ENCODE results near the gene PROCR.

DNA sequence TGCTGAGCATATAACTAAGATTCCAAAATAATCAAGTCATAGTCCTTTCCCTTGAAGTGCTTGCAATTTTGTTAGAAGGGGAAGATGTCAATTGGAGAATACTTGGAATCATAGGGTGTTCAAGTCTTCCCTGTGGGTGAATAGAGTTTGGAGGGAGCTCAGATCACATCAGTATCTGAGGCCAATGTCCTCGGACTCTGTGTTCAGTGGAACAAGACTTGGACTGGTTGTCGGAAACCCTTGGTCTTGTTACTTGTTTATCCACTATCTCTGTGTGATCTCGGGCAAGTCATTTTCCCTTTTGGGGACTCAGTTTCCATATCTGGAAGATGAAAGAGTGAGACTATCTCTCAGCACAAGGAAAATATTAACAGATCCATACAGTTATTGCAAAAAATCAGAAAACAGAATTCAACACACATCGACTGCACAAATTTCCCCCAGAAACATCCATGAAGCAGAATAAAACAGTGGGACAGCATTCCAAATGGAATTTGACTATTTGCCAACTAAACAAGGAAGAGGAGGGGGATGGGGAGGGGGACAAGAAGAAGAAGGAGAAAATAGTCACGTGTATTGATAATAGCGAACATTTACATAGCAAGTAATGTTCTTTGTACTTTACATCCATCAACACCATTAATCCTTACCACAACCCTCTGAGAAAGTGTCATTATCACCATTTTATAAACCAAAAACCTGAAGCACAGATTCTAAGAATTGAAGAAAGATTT, 20.9 kb upstream of the PROCR start:
- TF ChIP-seq, protein P1, sequence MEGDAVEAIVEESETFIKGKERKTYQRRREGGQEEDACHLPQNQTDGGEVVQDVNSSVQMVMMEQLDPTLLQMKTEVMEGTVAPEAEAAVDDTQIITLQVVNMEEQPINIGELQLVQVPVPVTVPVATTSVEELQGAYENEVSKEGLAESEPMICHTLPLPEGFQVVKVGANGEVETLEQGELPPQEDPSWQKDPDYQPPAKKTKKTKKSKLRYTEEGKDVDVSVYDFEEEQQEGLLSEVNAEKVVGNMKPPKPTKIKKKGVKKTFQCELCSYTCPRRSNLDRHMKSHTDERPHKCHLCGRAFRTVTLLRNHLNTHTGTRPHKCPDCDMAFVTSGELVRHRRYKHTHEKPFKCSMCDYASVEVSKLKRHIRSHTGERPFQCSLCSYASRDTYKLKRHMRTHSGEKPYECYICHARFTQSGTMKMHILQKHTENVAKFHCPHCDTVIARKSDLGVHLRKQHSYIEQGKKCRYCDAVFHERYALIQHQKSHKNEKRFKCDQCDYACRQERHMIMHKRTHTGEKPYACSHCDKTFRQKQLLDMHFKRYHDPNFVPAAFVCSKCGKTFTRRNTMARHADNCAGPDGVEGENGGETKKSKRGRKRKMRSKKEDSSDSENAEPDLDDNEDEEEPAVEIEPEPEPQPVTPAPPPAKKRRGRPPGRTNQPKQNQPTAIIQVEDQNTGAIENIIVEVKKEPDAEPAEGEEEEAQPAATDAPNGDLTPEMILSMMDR (IDR thresholded peaks at IDR 0.05) = no peak
- no peak for TF ChIP-seq POLR2A (IDR thresholded peaks at IDR 0.05)
